Common myeloid progenitor, CD34-positive (primary cell): ENCODE data around the gene RNF111.
A peak's percentile ranks its signal among the peaks of the same experiment; 100 is the strongest.

Experiments used
- CTCF ChIA-PET: fragments of 350-600 bp; sonication (Branson Sonifier 250); formaldehyde crosslinking; loops from one replicate; lab custom pipeline; 2021; ENCODE audit warnings: antibody characterized with exemption; lab: Charles Lee
- POLR2A ChIA-PET: fragments of 350-600 bp; sonication (Branson Sonifier 250); formaldehyde crosslinking; loops from one replicate; lab custom pipeline; 2021; ENCODE audit warnings: antibody characterized with exemption; lab: Charles Lee
- DNase-seq, 3 donors: peaks; one replicate each; pipeline versions ENCODE4 v3.0.0 to v3.0.0-alpha.2; 2013
- H3K27ac ChIP-seq, 2 experiments: 1 replicate in 1 of 2; 2 replicates in 1 of 2; pipeline ENCODE4 v1.7.0; 2013; ENCODE audit warnings: inconsistent platforms in 2 of 2, low read length in 2 of 2, mild to moderate bottlenecking in 2 of 2, low read depth in 1 of 2, moderate library complexity in 1 of 2; ENCODE audit not compliant: severe bottlenecking in 2 of 2, insufficient read depth in 1 of 2, poor library complexity in 1 of 2
- H3K27me3 ChIP-seq, 5 experiments: replicated peaks in 2 of 5; 1 replicate in 3 of 5; 2 replicates in 2 of 5; pipeline versions ENCODE4 v1.6.1 to v1.7.0; 2013; ENCODE audit warnings: low read length in 4 of 5, mild to moderate bottlenecking in 2 of 5, moderate library complexity in 2 of 5, inconsistent platforms in 1 of 5; ENCODE audit not compliant: insufficient read depth in 5 of 5, control insufficient read depth in 4 of 5
- H3K36me3 ChIP-seq, 4 experiments: 1 replicate in 2 of 4; 2 replicates in 2 of 4; pipeline versions ENCODE4 v1.6.1 to v1.7.0; 2013; ENCODE audit warnings: low read length in 3 of 4, control low read depth in 1 of 4, mild to moderate bottlenecking in 1 of 4; ENCODE audit not compliant: control insufficient read depth in 4 of 4, insufficient read depth in 4 of 4
- H3K4me1 ChIP-seq, 4 experiments: 1 replicate in 3 of 4; 2 replicates in 1 of 4; pipeline versions ENCODE4 v1.6.1 to v1.7.1; 2013; ENCODE audit warnings: low read length in 3 of 4, mild to moderate bottlenecking in 3 of 4, control low read depth in 1 of 4, inconsistent platforms in 1 of 4, moderate library complexity in 1 of 4; ENCODE audit not compliant: control insufficient read depth in 4 of 4, insufficient read depth in 4 of 4; ENCODE audit errors: control extremely low read depth in 1 of 4
- H3K4me3 ChIP-seq, 7 experiments: 1 replicate in 4 of 7; 2 replicates in 3 of 7; pipeline versions ENCODE4 v1.5.1 to v1.7.0; 2013; ENCODE audit warnings: mild to moderate bottlenecking in 7 of 7, low read length in 6 of 7, moderate library complexity in 6 of 7, inconsistent platforms in 2 of 7, low read depth in 2 of 7, control low read depth in 1 of 7; ENCODE audit not compliant: insufficient read depth in 4 of 7, control insufficient read depth in 1 of 7; ENCODE audit errors: extremely low read depth in 1 of 7
- H3K9me3 ChIP-seq, 5 experiments: 1 replicate in 4 of 5; 2 replicates in 1 of 5; pipeline versions ENCODE4 v1.6.1 to v1.7.1; 2013; ENCODE audit warnings: low read length in 4 of 5, mild to moderate bottlenecking in 2 of 5, inconsistent platforms in 1 of 5, low read depth in 1 of 5, moderate library complexity in 1 of 5; ENCODE audit not compliant: control insufficient read depth in 4 of 5, insufficient read depth in 2 of 5; ENCODE audit errors: control extremely low read depth in 1 of 5
- WGBS: methylation state at CpG from one replicate; pipeline ENCODE4 v1.1.5; 2013; ENCODE audit not compliant: insufficient coverage; 5-methylcytosine and 5-hydroxymethylcytosine counted together

RNF111 gene

DNA sequence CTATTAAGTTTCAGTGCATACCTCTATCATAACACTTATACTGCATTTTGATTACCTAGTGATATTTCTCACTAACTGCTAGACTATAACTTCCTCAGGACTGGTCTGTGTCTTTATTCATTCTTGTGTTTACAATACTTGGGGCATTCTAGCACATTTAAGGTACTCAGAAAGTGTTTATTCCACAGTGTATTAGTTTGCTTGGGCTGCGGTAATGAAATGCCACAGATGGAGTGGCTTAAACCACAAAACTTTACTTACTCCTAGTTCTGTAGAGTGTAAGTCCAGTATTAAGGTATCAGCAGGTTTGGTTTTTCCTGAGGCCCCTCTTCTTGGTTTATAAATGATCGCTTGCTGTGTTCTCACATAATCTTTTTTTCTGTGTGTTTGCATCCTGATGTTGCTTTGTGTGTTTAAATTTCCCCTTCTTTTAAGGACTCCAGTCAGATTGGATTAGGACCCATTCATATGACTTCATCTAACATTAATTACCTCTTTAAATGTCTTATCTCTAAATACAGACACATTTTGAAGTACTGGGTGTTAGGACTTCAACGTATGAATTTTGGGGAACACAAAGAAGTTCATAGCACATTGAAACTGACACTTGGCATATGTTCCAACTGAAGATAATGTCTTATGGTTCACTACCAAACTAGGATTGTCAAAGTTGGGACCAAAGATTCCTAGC lies 23.9 kb downstream of the RNF111 start:
- Histone ChIP-seq H3K4me3 (no peak overlapping the region), H3K36me3 (peaks cover 2 to 9% (median 4%) of the 10 kb centered on the region in 4 experiments), H3K4me1 (peaks cover 2 to 17% (median 10%) of the 10 kb centered on the region in 4 experiments), H3K9me3 (no peaks in the 10 kb centered on the region), H3K27ac (peak overlapping the region in 1 of 2 experiments; percentile 39), H3K27me3 (no peaks in the 10 kb centered on the region)
- CTCF ChIA-PET: interaction anchor here (0.9 kb wide), 1 partner anchor 20 kb away, joined by 3 read pairs; no protein-coding TSS in a partner anchor
- POLR2A ChIA-PET: no interaction called here
- DNase-seq: peak; percentile 47 to 88 (median 73)
- 0% methylated on average over 1 of the region's 3 CpGs for WGBS

DNA sequence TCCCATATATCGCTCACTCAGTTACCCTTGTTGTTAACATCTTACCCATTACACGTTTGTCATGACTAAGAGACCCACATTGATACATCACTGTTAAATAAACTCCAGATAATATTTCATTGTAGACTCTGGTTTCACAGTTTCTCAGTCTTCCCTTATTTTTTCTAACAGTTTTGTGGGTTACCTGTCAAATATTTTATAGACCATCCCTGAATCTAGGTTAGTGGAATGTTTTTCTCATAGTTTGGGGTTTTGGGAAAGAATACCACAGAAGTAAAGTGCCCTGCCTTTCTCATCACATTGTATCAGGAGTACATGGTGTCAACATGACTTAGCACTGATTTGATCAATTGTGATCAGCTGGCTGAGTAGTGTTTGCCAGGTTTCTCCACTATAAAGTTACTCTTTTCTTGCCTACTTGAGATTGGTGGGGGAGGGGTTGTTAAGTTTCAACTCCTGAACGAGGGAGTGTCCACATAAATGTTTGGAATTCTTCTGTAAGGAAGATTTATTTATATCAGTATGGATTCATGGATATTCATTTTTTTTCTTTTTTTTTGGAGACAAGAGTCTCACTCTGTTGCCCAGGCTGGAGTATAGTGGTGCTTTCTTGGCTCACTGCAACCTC lies 25.9 kb downstream of the RNF111 start:
- DNase-seq: no peak
- Histone ChIP-seq H3K4me3 (no peak overlapping the region), H3K36me3 (peaks cover 0 to 10% (median 3%) of the 10 kb centered on the region in 4 experiments), H3K9me3 (no peaks in the 10 kb centered on the region), H3K27me3 (no peaks in the 10 kb centered on the region), H3K27ac (no peak overlapping the region), H3K4me1 (peaks cover 5 to 28% (median 15%) of the 10 kb centered on the region in 4 experiments)
- 95% methylated on average over 3 of the region's 3 CpGs for WGBS
- CTCF ChIA-PET: interaction anchor here (1.9 kb wide), 1 partner anchor 10 kb away, joined by 7 read pairs; no protein-coding TSS in a partner anchor
- POLR2A ChIA-PET: no interaction called here

- POLR2A ChIA-PET: no interaction called here
- CTCF ChIA-PET: interaction anchor here (1.8 to 1.9 kb wide), 2 partner anchors 10 to 23 kb away, joined by 3 to 7 read pairs; no protein-coding TSS in a partner anchor
- Histone ChIP-seq H3K4me1 (peaks cover 5 to 28% (median 15%) of the 10 kb centered on the region in 4 experiments), H3K27ac (no peak overlapping the region), H3K4me3 (no peak overlapping the region), H3K36me3 (peaks cover 0 to 10% (median 4%) of the 10 kb centered on the region in 4 experiments), H3K9me3 (no peaks in the 10 kb centered on the region), H3K27me3 (no peaks in the 10 kb centered on the region)
- no peak for DNase-seq
- WGBS: no CpG with 5 or more reads among the region's 1 CpG
Measured at GRCh38 chr15:59014068-59014467, 26.6 kb downstream of the RNF111 start.

- Histone ChIP-seq H3K27ac (no peak overlapping the region), H3K36me3 (peaks cover 0 to 16% (median 6%) of the 10 kb centered on the region in 4 experiments), H3K27me3 (no peaks in the 10 kb centered on the region), H3K4me3 (no peak overlapping the region), H3K9me3 (no peaks in the 10 kb centered on the region), H3K4me1 (peaks cover 2 to 12% (median 5%) of the 10 kb centered on the region in 4 experiments)
- WGBS: 100% methylated on average over 1 of the region's 2 CpGs
- DNase-seq: peak in 2 of 3 donors; percentile 42 to 65
- ChIA-PET POLR2A (interaction anchor here (0.6 kb wide), 1 partner anchor 64 kb away, joined by 3 read pairs; no protein-coding TSS in a partner anchor), CTCF (interaction anchor here (0.7 to 1.0 kb wide), 2 partner anchors 16 to 28 kb away, joined by 3 read pairs; no protein-coding TSS in a partner anchor)
Measured at GRCh38 chr15:59017449-59017848, 30.0 kb downstream of the RNF111 start.

GRCh38 chr15:59018833-59019232 lies 31.4 kb downstream of the RNF111 start:
- Histone ChIP-seq H3K4me1 (peaks cover 2 to 12% (median 5%) of the 10 kb centered on the region in 4 experiments), H3K27me3 (no peaks in the 10 kb centered on the region), H3K27ac (no peak overlapping the region), H3K9me3 (no peaks in the 10 kb centered on the region), H3K36me3 (peaks cover 2 to 18% (median 6%) of the 10 kb centered on the region in 4 experiments), H3K4me3 (no peak overlapping the region)
- POLR2A ChIA-PET: no interaction called here
- no CpG with 5 or more reads among the region's 5 CpGs for WGBS
- CTCF ChIA-PET: no interaction called here
- no peak for DNase-seq

DNA sequence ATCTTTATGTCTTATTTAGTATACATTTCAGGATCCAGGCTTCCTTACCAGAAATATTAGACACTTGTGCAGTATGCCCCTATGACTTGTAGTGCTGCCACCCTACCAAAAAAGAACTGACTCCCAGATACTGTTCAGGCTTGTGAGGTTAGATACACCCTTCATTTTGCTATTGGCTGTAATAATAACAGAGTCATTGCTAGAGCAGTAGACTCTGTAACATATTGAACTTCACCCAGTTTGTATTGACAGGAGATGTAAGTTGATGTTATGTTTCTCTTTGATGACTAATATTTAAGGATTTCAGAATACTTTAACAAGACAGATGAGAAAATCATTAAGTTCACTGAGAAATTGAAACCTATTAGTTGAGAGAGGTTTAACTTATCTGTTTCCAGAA lies 32.9 kb downstream of the RNF111 start:
- peaks cover 2 to 12% (median 5%) of the 10 kb centered on the region in 4 experiments for H3K4me1 ChIP-seq
- no peaks in the 10 kb centered on the region for H3K9me3 ChIP-seq
- H3K4me3 ChIP-seq: no peak overlapping the region
- H3K27ac ChIP-seq: no peak overlapping the region
- ChIA-PET POLR2A (no interaction called here), CTCF (no interaction called here)
- H3K27me3 ChIP-seq: no peaks in the 10 kb centered on the region
- H3K36me3 ChIP-seq: peaks cover 5 to 14% (median 9%) of the 10 kb centered on the region in 4 experiments
- no peak for DNase-seq

GRCh38 chr15:59022188-59022587 lies 34.7 kb downstream of the RNF111 start:
- POLR2A ChIA-PET: no interaction called here
- DNase-seq: no peak
- Histone ChIP-seq H3K9me3 (no peaks in the 10 kb centered on the region), H3K36me3 (peaks cover 2 to 16% (median 10%) of the 10 kb centered on the region in 4 experiments), H3K4me1 (peaks cover 2 to 5% (median 3%) of the 10 kb centered on the region in 4 experiments), H3K4me3 (no peak overlapping the region), H3K27me3 (no peaks in the 10 kb centered on the region), H3K27ac (no peak overlapping the region)
- 100% methylated on average over 1 of the region's 1 CpG for WGBS
- CTCF ChIA-PET: no interaction called here
